Rectal smooth muscle tissue (tissue), 1 donor: Measurements from ENCODE around the gene RNF41.

Source experiments
- H3K27ac ChIP-seq: one replicate; pipeline ENCODE4 v1.7.0; 2013; ENCODE audit warnings: low read depth, low read length, inconsistent platforms
- H3K27me3 ChIP-seq: one replicate; pipeline ENCODE4 v1.7.0; 2013; ENCODE audit warnings: low read length; ENCODE audit not compliant: control insufficient read depth, insufficient read depth
- H3K36me3 ChIP-seq: one replicate; pipeline ENCODE4 v1.7.0; 2013; ENCODE audit warnings: low read length; ENCODE audit not compliant: control insufficient read depth, insufficient read depth
- H3K4me1 ChIP-seq: one replicate; pipeline ENCODE4 v1.7.0; 2013; ENCODE audit warnings: low read length; ENCODE audit not compliant: control insufficient read depth, insufficient read depth
- H3K4me3 ChIP-seq: one replicate; pipeline ENCODE4 v1.7.0; 2013; ENCODE audit warnings: low read length
- H3K9ac ChIP-seq: one replicate; pipeline ENCODE4 v1.7.0; 2013; ENCODE audit warnings: low read length

RNF41 gene

GRCh38 chr12:56178347-56178746 lies 43.4 kb downstream of the RNF41 start:
- Histone ChIP-seq H3K27ac (no peak overlapping the region), H3K4me1 (no peaks in the 10 kb centered on the region), H3K4me3 (no peak overlapping the region), H3K27me3 (no peaks in the 10 kb centered on the region), H3K36me3 (peaks cover 35% of the 10 kb centered on the region), H3K9ac (no peak overlapping the region)

GRCh38 chr12:56172839-56173238 lies 48.9 kb downstream of the RNF41 start:
- H3K27me3 ChIP-seq, result no peaks in the 10 kb centered on the region
- H3K36me3 ChIP-seq, result peaks cover 41% of the 10 kb centered on the region
- no peak overlapping the region for H3K4me3 ChIP-seq

GRCh38 chr12:56169229-56169759 lies 52.4 kb downstream of the RNF41 start:
- Histone ChIP-seq H3K9ac (no peak overlapping the region), H3K4me1 (no peaks in the 10 kb centered on the region), H3K4me3 (no peak overlapping the region), H3K27me3 (no peaks in the 10 kb centered on the region), H3K36me3 (peaks cover 40% of the 10 kb centered on the region), H3K27ac (no peak overlapping the region)

More at GRCh38 chr12:56172839-56173238, 48.9 kb downstream of the RNF41 start:
- Histone ChIP-seq H3K27ac (no peak overlapping the region), H3K4me1 (no peaks in the 10 kb centered on the region), H3K9ac (no peak overlapping the region)

GRCh38 chr12:56165369-56165768 lies 56.4 kb downstream of the RNF41 start:
- no peak overlapping the region for H3K27ac ChIP-seq
- H3K4me3 ChIP-seq, result no peak overlapping the region
- H3K27me3 ChIP-seq, result no peaks in the 10 kb centered on the region
- H3K4me1 ChIP-seq, result peaks cover 15% of the 10 kb centered on the region
- H3K9ac ChIP-seq, result no peak overlapping the region
- H3K36me3 ChIP-seq, result peaks cover 44% of the 10 kb centered on the region

GRCh38 chr12:56164345-56164729 lies 57.4 kb downstream of the RNF41 start:
- no peaks in the 10 kb centered on the region for H3K27me3 ChIP-seq
- no peak overlapping the region for H3K9ac ChIP-seq
- H3K27ac ChIP-seq, result no peak overlapping the region
- H3K36me3 ChIP-seq, result peaks cover 46% of the 10 kb centered on the region
- no peak overlapping the region for H3K4me3 ChIP-seq
- peaks cover 19% of the 10 kb centered on the region for H3K4me1 ChIP-seq

- H3K4me1 ChIP-seq, result peaks cover 19% of the 10 kb centered on the region
- H3K9ac ChIP-seq, result no peak overlapping the region
- no peaks in the 10 kb centered on the region for H3K27me3 ChIP-seq
- H3K27ac ChIP-seq, result peak overlapping the region; percentile 36
- H3K4me3 ChIP-seq, result no peak overlapping the region
- H3K36me3 ChIP-seq, result peaks cover 45% of the 10 kb centered on the region
These were observed 58.0 kb downstream of the RNF41 start for GRCh38 chr12:56163533-56164344.

- peaks cover 19% of the 10 kb centered on the region for H3K4me1 ChIP-seq
- H3K36me3 ChIP-seq, result peaks cover 46% of the 10 kb centered on the region
- no peak overlapping the region for H3K9ac ChIP-seq
- no peak overlapping the region for H3K4me3 ChIP-seq
- H3K27ac ChIP-seq, result peak overlapping the region; percentile 99
- no peaks in the 10 kb centered on the region for H3K27me3 ChIP-seq
These were observed 59.0 kb downstream of the RNF41 start for GRCh38 chr12:56162468-56163290.

GRCh38 chr12:56161690-56162351 lies 59.9 kb downstream of the RNF41 start:
- no peaks in the 10 kb centered on the region for H3K27me3 ChIP-seq
- H3K27ac ChIP-seq, result peak overlapping the region; percentile 99
- H3K9ac ChIP-seq, result no peak overlapping the region
- peak overlapping the region; percentile 99 for H3K4me3 ChIP-seq
- peaks cover 19% of the 10 kb centered on the region for H3K4me1 ChIP-seq
- H3K36me3 ChIP-seq, result peaks cover 42% of the 10 kb centered on the region

- H3K4me3 ChIP-seq, result peak overlapping the region; percentile 99
- H3K36me3 ChIP-seq, result peaks cover 42% of the 10 kb centered on the region
- H3K27ac ChIP-seq, result peak overlapping the region; percentile 99
These were observed 60.6 kb downstream of the RNF41 start for GRCh38 chr12:56160894-56161689.

GRCh38 chr12:56160193-56160763 lies 61.4 kb downstream of the RNF41 start:
- Histone ChIP-seq H3K27ac (peak overlapping the region; percentile 99), H3K4me3 (peak overlapping the region; percentile 99), H3K9ac (peak overlapping the region; percentile 99), H3K36me3 (peaks cover 37% of the 10 kb centered on the region), H3K27me3 (no peaks in the 10 kb centered on the region), H3K4me1 (peaks cover 19% of the 10 kb centered on the region)

More at GRCh38 chr12:56160894-56161689, 60.6 kb downstream of the RNF41 start:
- Histone ChIP-seq H3K9ac (peak overlapping the region; percentile 40), H3K27me3 (no peaks in the 10 kb centered on the region), H3K4me1 (peaks cover 19% of the 10 kb centered on the region)

GRCh38 chr12:56159482-56160192 lies 62.1 kb downstream of the RNF41 start:
- peaks cover 19% of the 10 kb centered on the region for H3K4me1 ChIP-seq
- peaks cover 37% of the 10 kb centered on the region for H3K36me3 ChIP-seq
- H3K9ac ChIP-seq, result peak overlapping the region; percentile 99
- no peaks in the 10 kb centered on the region for H3K27me3 ChIP-seq
- peak overlapping the region; percentile 99 for H3K4me3 ChIP-seq
- H3K27ac ChIP-seq, result peak overlapping the region; percentile 99
